ENCODE results near the gene DNASE1L1. TPM values are rescaled to one million over a fixed set of nuclear protein-coding genes. Genes with fewer than 3 reads are reported as not detected.
A peak's percentile ranks its signal among the peaks of the same experiment; 100 is the strongest.

The DNASE1L1 gene
- total and polyA plus RNA-seq, 2 of the 13 experiments (the other 11 are each of a cell fraction or from before 2014, with no cell fraction given) = 4.7 to 12.3 TPM

- peak; percentile 18; the same call in 1 of the 2 replicates for TF ChIP-seq ZFX (CRISPR knock-in tag; IDR thresholded peaks at IDR 0.05; ENCODE audit: low read depth)
- TF ChIP-seq ZNF710 (CRISPR knock-in tag; IDR thresholded peaks at IDR 0.05; ENCODE audit: borderline replicate concordance) = no peak
- peak; percentile 76 for TF ChIP-seq AGO1 (IDR thresholded peaks at IDR 0.05; ENCODE audit: low read depth, low read length, poor library complexity, severe bottlenecking)
- TF ChIP-seq ATF3 (CRISPR knock-in tag; IDR thresholded peaks at IDR 0.05) = no peak
- TF ChIP-seq ELK4 (CRISPR knock-in tag; IDR thresholded peaks at IDR 0.05; ENCODE audit: borderline replicate concordance) = no peak
- TF ChIP-seq ZNF326 (CRISPR knock-in tag; IDR thresholded peaks at IDR 0.05; ENCODE audit: borderline replicate concordance) = no peak
- TF ChIP-seq SNAPC4 (CRISPR knock-in tag; IDR thresholded peaks at IDR 0.05) = no peak
- TF ChIP-seq ZNF557 (CRISPR knock-in tag; IDR thresholded peaks at IDR 0.05) = no peak
- TF ChIP-seq HMG20A (CRISPR knock-in tag; IDR thresholded peaks at IDR 0.05; ENCODE audit: borderline replicate concordance) = no peak
- TF ChIP-seq ZFY (CRISPR knock-in tag; IDR thresholded peaks at IDR 0.05) = 0 out of 2 replicates have a peak, but pooled peaks have one; percentile 33
- no peak for TF ChIP-seq PAWR (CRISPR knock-in tag; IDR thresholded peaks at IDR 0.05; ENCODE audit: borderline replicate concordance)
- no peak for TF ChIP-seq TFDP1 (CRISPR knock-in tag; IDR thresholded peaks at IDR 0.05; ENCODE audit: borderline replicate concordance)
- TF ChIP-seq ZNF136 (CRISPR knock-in tag; IDR thresholded peaks at IDR 0.05; ENCODE audit: low read depth) = no peak
- no peak for TF ChIP-seq TAF15 (IDR thresholded peaks at IDR 0.05; ENCODE audit: low read depth, low read length, poor library complexity, severe bottlenecking)
- TF ChIP-seq ZNF260 (CRISPR knock-in tag; IDR thresholded peaks at IDR 0.05; ENCODE audit: borderline replicate concordance, low read depth) = no peak
- TF ChIP-seq SSRP1 (CRISPR knock-in tag; IDR thresholded peaks at IDR 0.05) = no peak
- no peak for TF ChIP-seq ZNF317 (CRISPR knock-in tag; IDR thresholded peaks at IDR 0.05)
Observed at GRCh38 chrX:154436983-154437752, 28.1 kb upstream of the DNASE1L1 start, which contains the start of gene GDI1 (continued).

Measured in HepG2 (cell line).